A549 treated with Hydrocortisone at 1 μM for 4 hours (cell line): ENCODE data around the gene IPPK. TPM values are rescaled to one million over a fixed set of nuclear protein-coding genes. Genes with fewer than 3 reads are reported as not detected.

Experiments
- total RNA-seq: library from RNA; stranded (reverse); fragments of 200-300 nt; extraction: Qiagen RNA extraction; gene quantifications from 5 replicates; pipeline ENCODE4 v1.2.3, GENCODE V29; 2022

Gene IPPK
- 11.9 to 13.0 TPM (median 12.3 TPM) in 5 replicates for total RNA-seq

DNA sequence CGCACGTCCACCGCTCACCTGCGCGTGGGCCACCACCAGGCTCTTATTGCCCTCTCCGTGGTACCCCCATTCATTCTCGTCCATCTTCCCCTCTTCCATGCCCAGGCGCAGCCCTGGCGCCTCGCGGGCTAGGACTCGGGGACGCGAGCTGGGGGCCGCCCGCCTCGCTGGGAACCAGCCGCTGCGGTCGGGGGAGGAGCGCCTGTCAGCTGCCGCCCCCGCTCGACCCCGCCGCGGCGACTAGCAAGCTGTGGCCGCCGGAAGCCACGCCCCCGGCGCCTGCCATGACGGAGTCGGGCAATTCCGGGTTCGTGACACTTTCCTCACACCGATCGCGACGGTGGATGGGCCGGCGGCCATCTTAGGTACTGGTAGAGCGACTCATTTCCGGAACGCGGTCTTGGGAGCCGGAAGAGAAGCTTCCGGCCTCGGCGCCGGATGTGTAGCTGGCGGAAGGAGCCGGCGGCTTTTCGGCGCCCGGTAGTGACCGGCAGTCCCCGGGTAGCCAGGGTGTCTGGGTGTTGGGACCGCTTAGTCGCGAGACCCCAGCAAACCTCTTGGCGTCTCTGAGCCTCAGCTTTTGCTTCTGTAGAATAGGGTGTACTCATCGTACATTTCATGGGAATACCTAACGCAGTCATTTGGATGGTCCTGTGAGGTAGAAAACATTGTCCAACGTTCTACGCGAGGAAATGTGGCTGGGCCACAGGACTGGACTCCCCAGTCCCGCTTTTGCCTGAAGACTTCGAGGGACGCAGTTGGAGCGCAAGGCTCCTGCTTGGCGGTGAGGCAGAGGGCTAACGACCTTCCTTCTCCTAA, at the start of gene IPPK:
Gene IPPK (minus strand): TSS at position 242 of the 819 bp plus-strand sequence. CDS start 143 bp downstream, at position 99.

Other genes starting within 250 kb of the IPPK start
- not detected in 5 replicates for gene OMD, start 245.7 kb downstream of the IPPK start, total RNA-seq
- not detected in 5 replicates for gene ASPN, start 187.6 kb downstream of the IPPK start, total RNA-seq
- gene ECM2, start 134.1 kb downstream of the IPPK start, total RNA-seq, result 0.09 to 0.17 TPM (median 0.13 TPM) in 5 replicates
- gene BICD2, start 94.7 kb upstream of the IPPK start, total RNA-seq, result 27.7 to 33.7 TPM (median 33.1 TPM) in 5 replicates
- 1.6 to 3.0 TPM (median 2.3 TPM) in 5 replicates for gene ZNF484, start 207.9 kb upstream of the IPPK start, total RNA-seq